OCI-M2 (cell line): ENCODE results near the gene CHRM5.

ENCODE experiments used
- DNase-seq: peaks from one replicate; lab custom pipeline; 2025; ENCODE audit not compliant: unreplicated experiment; lab: John Stamatoyannopoulos, UW

CHRM5 gene

GRCh38 chr15:33968224-33968623, at the start of gene CHRM5:
Gene CHRM5 (plus strand): TSS chr15:33968497. CDS start chr15:34062718, 94,221 bp downstream.
- DNase-seq: no peak

- no peak for DNase-seq
Measured at GRCh38 chr15:33923446-33923845, 44.9 kb upstream of the CHRM5 start.

- no peak for DNase-seq
Measured at GRCh38 chr15:33926260-33926659, 42.0 kb upstream of the CHRM5 start.

GRCh38 chr15:33932734-33933133, 35.6 kb upstream of the CHRM5 start:
- DNase-seq: no peak

- DNase-seq: no peak
Measured at GRCh38 chr15:33934396-33934795, 33.9 kb upstream of the CHRM5 start.

- DNase-seq: no peak
Measured at GRCh38 chr15:33934921-33935320, 33.4 kb upstream of the CHRM5 start.

GRCh38 chr15:33941279-33942063, 26.8 kb upstream of the CHRM5 start:
- no peak for DNase-seq

GRCh38 chr15:33946152-33946551, 22.1 kb upstream of the CHRM5 start:
- DNase-seq: no peak

- DNase-seq: no peak
Measured at GRCh38 chr15:33955945-33956344, 12.4 kb upstream of the CHRM5 start.

- peak; percentile 21 for DNase-seq
Measured at GRCh38 chr15:33956397-33956796, 11.9 kb upstream of the CHRM5 start.

GRCh38 chr15:33959844-33960548, 8.3 kb upstream of the CHRM5 start:
- no peak for DNase-seq

GRCh38 chr15:33960549-33960935, 7.8 kb upstream of the CHRM5 start:
- DNase-seq: no peak

- DNase-seq: no peak
Measured at GRCh38 chr15:33963831-33964664, 4.2 kb upstream of the CHRM5 start.

- no peak for DNase-seq
Measured at GRCh38 chr15:33964665-33965040, 3.6 kb upstream of the CHRM5 start.

GRCh38 chr15:33968821-33969220, 524 bp downstream of the CHRM5 start:
- no peak for DNase-seq

GRCh38 chr15:33971811-33972210, 3.5 kb downstream of the CHRM5 start:
- no peak for DNase-seq

GRCh38 chr15:33975022-33975565, 6.8 kb downstream of the CHRM5 start:
- no peak for DNase-seq

GRCh38 chr15:33980159-33980558, 11.9 kb downstream of the CHRM5 start:
- DNase-seq: no peak

- DNase-seq: no peak
Measured at GRCh38 chr15:33982516-33982915, 14.2 kb downstream of the CHRM5 start.

- no peak for DNase-seq
Measured at GRCh38 chr15:33985287-33985686, 17.0 kb downstream of the CHRM5 start.

GRCh38 chr15:33985751-33986150, 17.5 kb downstream of the CHRM5 start:
- DNase-seq: no peak
